GM18870 (cell line): Measurements from ENCODE around the gene C2CD2.

Source experiments
- ATAC-seq: cut with Tn5 transposase; IDR thresholded peaks from one replicate; pipeline ENCODE4 v1.9.1; 2021; ENCODE audit warnings: moderate library complexity; ENCODE audit not compliant: unreplicated experiment

The C2CD2 gene

GRCh38 chr21:41891132-41891531 lies 62.7 kb downstream of the C2CD2 start:
- no peak for ATAC-seq

- ATAC-seq, result no peak
Measured at GRCh38 chr21:41890355-41890754, 63.5 kb downstream of the C2CD2 start.

DNA sequence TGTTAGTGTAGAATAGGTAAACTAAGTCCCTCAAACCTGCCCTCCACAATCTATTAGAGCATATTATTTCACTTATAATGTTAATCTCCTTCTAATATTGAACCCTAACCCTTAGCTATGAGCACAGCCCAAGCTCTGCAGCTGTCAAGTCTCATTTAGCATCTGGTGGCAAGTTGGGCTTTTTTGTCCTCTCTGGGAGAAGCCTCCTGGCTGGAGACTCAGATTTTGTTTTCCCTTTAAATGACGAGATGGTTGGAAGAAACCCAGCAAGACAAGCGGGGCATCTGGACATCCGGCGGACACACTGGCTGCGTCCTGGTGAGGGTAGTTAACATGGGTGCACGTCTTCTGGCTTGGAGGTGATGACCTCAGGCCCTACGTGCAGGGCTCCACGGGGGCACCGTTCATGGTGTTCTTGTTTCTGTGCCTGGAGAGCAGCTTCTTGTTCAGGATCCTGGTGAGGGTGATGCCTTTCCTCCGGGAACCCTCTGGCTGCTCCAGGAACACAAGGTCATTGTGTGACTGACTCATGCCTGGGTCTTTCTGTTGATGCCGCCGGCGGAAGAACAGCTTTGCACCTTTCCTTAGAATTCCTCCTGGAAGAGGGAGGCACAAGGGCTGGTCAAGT lies 65.0 kb downstream of the C2CD2 start:
- no peak for ATAC-seq

GRCh38 chr21:41887667-41888066 lies 66.2 kb downstream of the C2CD2 start:
- no peak for ATAC-seq

DNA sequence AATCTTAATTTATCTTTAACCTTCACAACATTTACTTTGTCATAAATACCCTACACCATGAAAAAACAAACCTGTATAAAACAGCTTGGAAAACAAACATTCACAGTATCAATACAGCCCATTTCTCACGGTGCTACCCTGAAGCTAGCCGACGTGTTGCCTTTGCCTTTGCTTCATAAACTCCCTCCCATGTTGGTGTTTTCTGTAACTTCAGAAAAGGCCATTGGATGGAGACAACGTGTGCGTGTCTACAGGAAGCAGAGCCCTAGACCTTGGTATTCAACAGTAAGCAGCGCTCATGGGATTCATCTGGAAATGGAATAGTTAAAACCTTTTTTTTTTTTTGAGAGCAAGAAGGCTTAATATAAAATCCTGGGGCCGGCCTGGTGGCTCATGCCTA lies 67.5 kb downstream of the C2CD2 start:
- ATAC-seq, result no peak

GRCh38 chr21:41885341-41886024 lies 68.3 kb downstream of the C2CD2 start:
- no peak for ATAC-seq

DNA sequence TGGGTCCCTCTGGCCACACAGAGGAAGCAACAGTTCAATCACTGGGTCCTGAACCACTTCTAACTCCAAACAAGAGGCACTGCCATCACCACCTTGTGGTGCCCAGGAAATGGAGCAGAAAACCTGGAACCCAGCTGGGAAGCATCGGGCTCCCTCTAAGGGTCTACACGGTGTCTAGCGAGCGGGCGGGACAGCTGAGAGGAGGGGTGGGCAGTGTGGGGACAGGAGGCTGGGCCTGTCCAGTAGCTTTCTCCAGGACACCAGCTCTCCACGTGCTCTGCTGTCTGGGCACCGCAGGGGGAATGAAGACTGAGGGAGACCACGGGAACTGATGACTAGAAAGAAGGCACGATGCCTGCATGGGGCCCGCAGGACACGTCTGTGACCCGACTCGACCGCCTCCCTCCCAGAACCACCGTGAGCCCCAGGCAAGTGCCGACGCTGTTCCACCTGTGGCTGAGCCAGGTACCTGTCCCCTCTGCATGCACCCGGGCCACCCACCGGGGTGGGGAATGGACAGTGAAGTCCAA lies 69.3 kb downstream of the C2CD2 start:
- ATAC-seq, result no peak

DNA sequence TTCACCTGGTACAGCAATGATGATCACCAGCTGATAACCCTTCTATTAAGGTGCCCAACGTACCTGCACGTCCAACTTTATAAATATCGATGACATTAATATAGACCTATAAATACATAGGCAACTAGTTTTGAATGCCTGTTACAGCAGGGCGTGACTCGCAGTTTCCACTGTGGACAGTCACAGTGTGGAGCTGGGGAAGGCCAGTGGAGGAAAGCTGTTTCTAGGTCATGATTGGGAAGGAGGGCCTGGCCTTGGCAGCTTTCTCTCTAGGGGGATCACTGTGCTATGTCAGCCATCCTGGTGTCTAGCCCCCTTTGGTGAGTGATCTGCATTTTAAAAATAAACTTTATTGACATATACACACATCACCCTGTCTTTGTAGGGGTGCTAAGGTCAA lies 70.2 kb downstream of the C2CD2 start:
- no peak for ATAC-seq

- ATAC-seq, result no peak
Measured at GRCh38 chr21:41881051-41881450, 72.8 kb downstream of the C2CD2 start.

DNA sequence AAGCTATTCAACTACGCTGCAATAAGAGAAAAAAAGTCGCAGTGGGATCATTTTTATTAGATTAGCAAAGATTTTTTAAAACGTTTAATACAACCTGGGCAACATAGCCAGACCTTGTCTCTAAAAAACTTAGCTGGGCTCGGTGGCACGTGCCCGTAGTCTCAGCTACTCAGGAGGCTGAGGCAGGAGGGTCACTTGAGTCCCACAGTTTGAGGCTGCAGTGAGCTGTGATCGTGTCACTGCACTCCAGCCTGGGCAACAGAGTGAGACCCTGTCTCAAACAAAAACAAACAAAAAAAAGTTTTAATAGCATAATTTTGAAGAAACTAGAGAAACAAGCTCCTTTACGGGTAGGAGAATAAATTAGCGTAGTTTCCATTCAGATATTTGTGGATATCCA lies 73.7 kb downstream of the C2CD2 start:
- no peak for ATAC-seq

DNA sequence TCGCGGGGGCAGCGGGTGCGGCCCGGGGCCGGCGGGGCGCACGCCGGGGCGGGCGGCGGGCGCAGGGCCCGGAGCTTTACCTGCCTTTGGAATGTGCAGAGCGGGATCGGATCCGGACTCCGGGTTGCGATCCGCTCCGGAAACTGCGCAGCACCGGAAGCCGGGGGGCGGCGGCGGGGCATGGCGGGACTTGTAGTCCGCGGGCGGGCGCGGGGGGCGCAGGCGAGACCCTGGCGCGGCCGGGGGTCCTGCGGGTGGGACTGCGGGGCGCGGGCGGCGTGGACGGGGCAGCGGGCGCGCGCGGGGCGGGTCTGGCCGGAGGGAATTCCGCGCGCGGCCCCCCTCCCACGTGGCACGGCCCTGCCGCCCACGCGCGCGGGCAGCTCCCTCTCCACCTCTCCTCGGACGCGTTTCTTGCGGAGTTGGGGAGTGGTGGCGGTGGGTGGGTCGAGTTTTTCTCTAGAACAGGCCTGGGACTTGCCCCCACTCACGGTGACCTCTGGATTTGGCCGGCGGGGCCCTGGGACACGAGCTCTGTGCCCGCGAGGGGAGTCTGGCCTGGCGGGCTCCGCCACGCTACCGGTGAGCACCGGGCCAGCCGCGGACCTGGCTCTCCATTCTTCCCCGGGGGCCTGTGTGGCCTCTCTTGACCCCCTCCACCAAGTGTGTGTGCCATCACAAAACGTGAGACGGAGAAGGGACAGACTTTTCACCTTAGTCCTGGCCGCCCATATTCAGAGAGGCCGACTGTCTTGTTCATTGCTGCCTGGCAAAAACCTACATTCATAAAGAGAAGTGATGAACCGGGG lies 74.4 kb downstream of the C2CD2 start, which contains the start of gene PRDM15:
Gene PRDM15, minus strand, starts transcription at position 155 of the 809 bp plus-strand sequence. CDS start 18,981 bp downstream, outside the sequence.
- peak; percentile 49 for ATAC-seq

- ATAC-seq, result peak; percentile 46
Measured at GRCh38 chr21:41878831-41879189, 75.0 kb downstream of the C2CD2 start.

GRCh38 chr21:41877901-41878830 lies 75.7 kb downstream of the C2CD2 start:
- no peak for ATAC-seq

- no peak for ATAC-seq
Measured at GRCh38 chr21:41876928-41877652, 76.7 kb downstream of the C2CD2 start.

DNA sequence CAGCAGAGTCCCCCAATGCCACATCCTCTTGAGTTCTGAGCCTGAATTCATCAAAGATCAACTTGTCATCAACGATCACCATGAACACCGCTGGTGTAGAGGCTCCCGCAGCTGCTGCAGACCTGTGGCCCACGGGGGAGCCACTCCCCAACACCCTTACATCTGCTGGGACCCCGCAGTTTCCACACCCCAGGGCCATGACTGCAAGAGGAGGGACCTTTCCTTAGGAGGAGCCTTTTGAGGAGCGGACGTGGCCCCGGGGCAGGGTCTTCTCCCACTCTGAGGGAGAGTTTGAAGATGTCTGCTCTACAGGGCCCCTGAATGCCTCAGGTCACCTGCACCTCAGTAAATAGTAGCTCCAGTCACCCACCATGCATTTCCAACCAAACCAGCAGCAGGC lies 77.4 kb downstream of the C2CD2 start:
- no peak for ATAC-seq

GRCh38 chr21:41875086-41875485 lies 78.7 kb downstream of the C2CD2 start:
- ATAC-seq, result no peak

- no peak for ATAC-seq
Measured at GRCh38 chr21:41874611-41875010, 79.2 kb downstream of the C2CD2 start.

- no peak for ATAC-seq
Measured at GRCh38 chr21:41873426-41873825, 80.4 kb downstream of the C2CD2 start.

- no peak for ATAC-seq
Measured at GRCh38 chr21:41873005-41873404, 80.8 kb downstream of the C2CD2 start.
